OCI-LY3 (cell line): Measurements from ENCODE around the gene TMEM39B.

Experiments used
- CTCF ChIP-seq: fragments of 200-600, 300-600 bp; sonication (generic); IDR thresholded peaks from 2 replicates; pipeline ENCODE4 v1.5.1; 2014; ENCODE audit warnings: antibody characterized with exemption, low read length, low read depth
- EZH2phosphoT487 ChIP-seq: fragments of 200-600 bp; shearing (Covaris generic); IDR thresholded peaks from 2 replicates; pipeline ENCODE4 v1.6.1; 2018; ENCODE audit warnings: antibody characterized with exemption, mixed run types, low read depth

DNA sequence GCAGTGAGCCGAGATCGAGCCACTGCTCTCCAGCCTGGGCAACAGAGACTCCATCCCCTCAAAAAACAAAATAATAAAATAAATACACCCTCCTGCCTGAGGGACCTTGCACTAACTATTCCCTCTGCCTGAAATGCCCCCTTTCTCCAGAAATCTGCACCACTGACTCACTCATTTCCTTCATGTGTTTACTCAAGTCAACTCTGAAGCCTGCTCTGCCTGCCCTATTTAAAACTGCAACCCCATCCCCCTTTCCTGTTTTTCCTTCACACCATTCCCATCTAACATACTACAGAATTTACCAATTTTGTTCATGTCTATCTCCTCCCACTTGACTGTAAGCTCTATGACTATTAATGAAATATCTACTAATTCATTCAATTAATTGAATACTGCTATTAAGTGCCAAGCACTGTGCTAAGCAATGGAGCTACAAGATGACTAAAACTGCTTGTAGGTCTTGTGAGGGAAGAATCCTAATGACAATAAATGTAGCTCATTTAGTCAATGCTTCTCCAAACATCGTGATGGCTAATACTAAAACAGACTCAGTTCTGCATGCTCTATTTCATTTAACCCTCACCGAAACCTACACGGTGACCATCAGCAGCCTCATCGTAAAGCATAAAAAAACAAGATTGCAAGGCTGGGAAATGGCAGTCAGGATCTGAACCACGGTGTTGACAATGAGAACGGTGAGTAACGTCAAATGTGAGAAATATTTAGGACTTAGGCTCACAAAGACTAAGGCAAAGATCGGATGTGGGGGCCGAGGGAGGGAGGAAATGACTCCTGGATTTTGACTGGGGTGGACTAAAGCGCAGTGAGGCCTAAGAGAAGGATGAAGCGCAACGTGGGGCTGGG is 749 bp upstream of the TMEM39B start:
- TF ChIP-seq CTCF, result no peak
- TF ChIP-seq EZH2phosphoT487, result no peak
